Vagina (tissue), 2 donors: ENCODE measurements around the gene GLIPR1L2.

Experiments
- POLR2A ChIP-seq, 2 donors: fragments of 450-650 bp; IDR thresholded peaks; one replicate each; pipeline ENCODE4 v1.6.1; 2017; ENCODE audit warnings: antibody characterized with exemption in 2 of 2, mild to moderate bottlenecking in 2 of 2, moderate library complexity in 2 of 2
- TF ChIP-seq, protein P1 (sequence below), 3 experiments: fragments of 450-650 bp in 2 of 3; fragments of 200-600 bp in 1 of 3; sonication (generic) in 1 of 3; IDR thresholded peaks; one replicate each; pipeline ENCODE4 v1.5.1; 2017 to 2019; ENCODE audit warnings: antibody characterized with exemption in 3 of 3, mild to moderate bottlenecking in 2 of 3, moderate library complexity in 2 of 3

DNA sequence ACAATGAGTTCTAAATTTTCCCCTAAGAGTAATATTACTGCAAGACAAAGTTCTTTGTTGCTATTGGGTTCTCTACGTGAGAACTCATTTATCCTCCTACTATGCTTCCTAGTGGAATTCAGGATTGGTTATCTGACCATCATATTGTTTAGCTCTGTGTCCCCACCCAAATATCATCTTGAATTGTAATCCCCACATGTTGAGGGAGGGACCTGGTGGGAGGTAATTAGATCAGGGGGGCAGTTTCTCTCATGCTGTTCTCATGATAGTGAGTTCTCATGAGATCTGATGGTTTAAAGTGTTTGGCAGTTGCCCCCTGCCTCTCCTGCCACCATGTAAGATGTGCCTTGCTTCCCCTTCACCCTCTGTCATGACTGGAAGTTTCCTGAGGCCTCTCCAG lies 36.6 kb downstream of the GLIPR1L2 start:
- no peak for TF ChIP-seq POLR2A (IDR thresholded peaks at IDR 0.05)
- TF ChIP-seq, protein P1, sequence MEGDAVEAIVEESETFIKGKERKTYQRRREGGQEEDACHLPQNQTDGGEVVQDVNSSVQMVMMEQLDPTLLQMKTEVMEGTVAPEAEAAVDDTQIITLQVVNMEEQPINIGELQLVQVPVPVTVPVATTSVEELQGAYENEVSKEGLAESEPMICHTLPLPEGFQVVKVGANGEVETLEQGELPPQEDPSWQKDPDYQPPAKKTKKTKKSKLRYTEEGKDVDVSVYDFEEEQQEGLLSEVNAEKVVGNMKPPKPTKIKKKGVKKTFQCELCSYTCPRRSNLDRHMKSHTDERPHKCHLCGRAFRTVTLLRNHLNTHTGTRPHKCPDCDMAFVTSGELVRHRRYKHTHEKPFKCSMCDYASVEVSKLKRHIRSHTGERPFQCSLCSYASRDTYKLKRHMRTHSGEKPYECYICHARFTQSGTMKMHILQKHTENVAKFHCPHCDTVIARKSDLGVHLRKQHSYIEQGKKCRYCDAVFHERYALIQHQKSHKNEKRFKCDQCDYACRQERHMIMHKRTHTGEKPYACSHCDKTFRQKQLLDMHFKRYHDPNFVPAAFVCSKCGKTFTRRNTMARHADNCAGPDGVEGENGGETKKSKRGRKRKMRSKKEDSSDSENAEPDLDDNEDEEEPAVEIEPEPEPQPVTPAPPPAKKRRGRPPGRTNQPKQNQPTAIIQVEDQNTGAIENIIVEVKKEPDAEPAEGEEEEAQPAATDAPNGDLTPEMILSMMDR (IDR thresholded peaks at IDR 0.05): no peak
